Measurements from ENCODE around the gene MYO1C.
"Not testable (repeated sequence)": the region's sequence is repeated elsewhere in the genome, so short reads cannot be mapped to it uniquely, and the experiment has no call there.

MYO1C gene

DNA sequence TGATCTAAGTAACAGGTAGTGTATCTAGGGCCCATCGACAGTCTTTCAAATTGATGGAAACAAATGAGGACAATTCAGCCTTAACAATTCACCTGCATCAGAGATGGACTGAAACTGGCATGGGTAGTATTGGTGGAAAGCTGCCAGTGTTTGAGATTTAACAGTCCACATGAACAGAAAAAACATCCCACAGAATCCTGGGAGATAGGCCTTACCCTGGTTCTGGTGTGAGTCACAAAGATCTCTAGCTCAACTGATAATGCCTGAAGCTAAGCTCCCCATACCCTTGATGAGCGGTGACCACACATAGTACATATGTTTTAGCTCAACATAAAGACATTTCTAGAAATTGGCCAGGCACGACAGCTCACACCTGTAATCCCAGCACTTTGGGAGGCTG lies 58.3 kb downstream of the MYO1C start:
- DNase-seq, result no peak
- no peaks in the 10 kb centered on the region for H3K9me3 ChIP-seq (ENCODE audit: control insufficient read depth, low read length)
- no peak overlapping the region for H3K27ac ChIP-seq (ENCODE audit: insufficient read depth, low read length, poor library complexity, severe bottlenecking)
- no peak overlapping the region for H3K4me3 ChIP-seq (ENCODE audit: insufficient read depth, low read depth, low read length, poor library complexity, severe bottlenecking)
- H3K4me1 ChIP-seq (ENCODE audit: control insufficient read depth, insufficient read depth, low read length, poor library complexity, severe bottlenecking), result no peaks in the 10 kb centered on the region
- H3K27me3 ChIP-seq (replicated peaks; ENCODE audit: control insufficient read depth, insufficient read depth, low read length, poor library complexity, severe bottlenecking), result no peaks in the 10 kb centered on the region
- peaks cover 26% of the 10 kb centered on the region for H3K36me3 ChIP-seq (ENCODE audit: control insufficient read depth, insufficient read depth, low read length)

DNA sequence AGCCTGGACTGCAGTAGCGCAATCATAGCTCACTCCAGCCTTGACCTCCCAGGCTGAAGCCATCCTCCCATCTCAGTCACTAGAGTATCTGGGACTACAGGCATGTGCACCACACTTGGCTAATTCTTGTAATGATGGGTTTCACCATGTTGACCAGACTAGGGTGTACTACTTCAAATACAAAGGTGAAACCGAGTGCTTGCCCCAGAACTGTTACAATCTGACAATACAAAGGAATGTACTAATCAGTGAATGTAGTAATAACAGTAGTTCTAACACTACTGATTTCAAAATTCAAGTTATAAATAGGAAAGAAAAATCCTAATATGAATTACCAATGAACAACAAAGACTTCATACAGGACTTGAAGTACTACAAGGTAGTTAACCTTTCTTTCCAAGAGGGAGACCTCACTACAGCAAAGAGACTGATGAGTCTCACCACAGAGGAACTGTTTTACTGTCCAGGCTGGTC lies 60.8 kb downstream of the MYO1C start:
- Histone ChIP-seq H3K27me3 (replicated peaks; ENCODE audit: control insufficient read depth, insufficient read depth, low read length, poor library complexity, severe bottlenecking) (no peaks in the 10 kb centered on the region), H3K36me3 (ENCODE audit: control insufficient read depth, insufficient read depth, low read length) (peaks cover 23% of the 10 kb centered on the region), H3K27ac (ENCODE audit: insufficient read depth, low read length, poor library complexity, severe bottlenecking) (no peak overlapping the region), H3K9me3 (ENCODE audit: control insufficient read depth, low read length) (no peaks in the 10 kb centered on the region), H3K4me1 (ENCODE audit: control insufficient read depth, insufficient read depth, low read length, poor library complexity, severe bottlenecking) (no peaks in the 10 kb centered on the region), H3K4me3 (ENCODE audit: insufficient read depth, low read depth, low read length, poor library complexity, severe bottlenecking) (no peak overlapping the region)
- no peak for DNase-seq

DNA sequence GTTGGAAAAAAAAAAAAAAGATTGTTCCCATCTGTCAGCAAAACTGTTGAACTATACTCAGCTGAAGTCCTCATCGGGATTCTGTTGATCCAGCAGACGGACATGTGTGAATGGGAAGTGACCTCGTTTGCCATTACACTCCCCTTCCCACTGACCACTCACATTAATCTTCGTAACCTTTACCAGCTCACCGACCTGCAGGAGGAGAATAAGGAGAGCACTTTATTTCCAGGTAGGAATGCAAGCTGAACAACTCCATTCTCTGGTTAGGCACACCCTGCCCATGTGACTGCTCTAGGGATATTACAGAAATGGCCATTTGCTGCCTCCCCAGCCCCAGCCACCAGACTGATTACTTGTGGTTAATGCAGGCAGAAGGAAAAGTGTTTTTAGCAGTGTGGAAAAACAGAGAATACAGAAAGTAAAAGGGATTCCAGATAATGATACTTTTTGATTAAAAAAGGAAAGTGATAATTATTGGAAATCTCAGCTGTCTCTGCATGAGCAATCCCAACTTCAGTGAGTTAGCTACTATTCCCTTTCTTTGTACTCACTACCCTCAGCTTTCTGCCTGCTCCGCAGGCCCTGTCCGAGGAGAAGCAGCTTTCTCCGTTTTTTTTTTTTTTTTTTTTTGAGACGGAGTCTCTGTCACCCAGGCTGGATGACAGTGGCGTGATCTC lies 68.9 kb downstream of the MYO1C start:
- no peaks in the 10 kb centered on the region for H3K4me1 ChIP-seq (ENCODE audit: control insufficient read depth, insufficient read depth, low read length, poor library complexity, severe bottlenecking)
- H3K27me3 ChIP-seq (replicated peaks; ENCODE audit: control insufficient read depth, insufficient read depth, low read length, poor library complexity, severe bottlenecking), result no peaks in the 10 kb centered on the region
- H3K4me3 ChIP-seq (ENCODE audit: insufficient read depth, low read depth, low read length, poor library complexity, severe bottlenecking), result no peak overlapping the region
- no peaks in the 10 kb centered on the region for H3K9me3 ChIP-seq (ENCODE audit: control insufficient read depth, low read length)
- DNase-seq, result no peak
- H3K27ac ChIP-seq (ENCODE audit: insufficient read depth, low read length, poor library complexity, severe bottlenecking), result no peak overlapping the region
- peaks cover 27% of the 10 kb centered on the region for H3K36me3 ChIP-seq (ENCODE audit: control insufficient read depth, insufficient read depth, low read length)

DNA sequence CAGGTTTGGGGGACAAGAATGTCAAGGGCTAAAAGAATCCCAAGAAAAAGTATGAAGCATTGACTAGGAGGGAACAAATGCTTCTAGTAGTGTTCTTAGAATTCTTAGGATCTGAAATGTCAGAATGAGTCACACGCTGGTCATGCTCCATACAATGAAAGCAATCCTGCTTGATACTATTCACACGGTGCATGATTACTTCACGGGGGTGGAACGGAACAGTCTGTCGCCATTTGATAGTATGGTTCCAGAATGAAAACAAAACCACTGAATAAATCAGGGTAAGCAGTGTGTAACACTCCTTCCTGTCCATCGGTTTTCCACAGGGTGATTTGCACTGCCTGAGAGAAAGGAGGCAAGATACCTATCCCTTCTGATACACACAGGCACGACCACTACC lies 69.6 kb downstream of the MYO1C start:
- no peak for DNase-seq

DNA sequence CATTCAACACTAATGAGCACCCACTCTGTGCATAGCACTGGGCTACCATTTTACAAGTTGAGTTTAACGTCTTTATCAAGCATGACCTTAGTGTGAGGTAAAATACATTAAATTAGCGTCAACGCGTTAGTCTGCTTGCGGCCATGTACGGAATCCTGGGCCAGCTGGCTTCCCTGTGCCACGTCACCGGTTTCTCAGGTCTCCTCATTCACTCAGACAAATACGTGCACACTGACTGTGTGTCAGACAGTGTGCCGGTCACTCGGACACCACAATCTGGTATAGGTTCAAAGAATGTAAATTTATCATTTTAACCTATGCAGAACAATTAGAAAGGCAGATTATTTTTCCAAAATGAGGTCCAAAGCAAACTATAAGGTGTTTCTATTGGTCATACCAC lies 71.0 kb downstream of the MYO1C start:
- H3K4me3 ChIP-seq (ENCODE audit: insufficient read depth, low read depth, low read length, poor library complexity, severe bottlenecking), result no peak overlapping the region
- H3K36me3 ChIP-seq (ENCODE audit: control insufficient read depth, insufficient read depth, low read length), result peaks cover 27% of the 10 kb centered on the region
- DNase-seq, result no peak
- no peaks in the 10 kb centered on the region for H3K9me3 ChIP-seq (ENCODE audit: control insufficient read depth, low read length)
- H3K27me3 ChIP-seq (replicated peaks; ENCODE audit: control insufficient read depth, insufficient read depth, low read length, poor library complexity, severe bottlenecking), result no peaks in the 10 kb centered on the region
- H3K27ac ChIP-seq (ENCODE audit: insufficient read depth, low read length, poor library complexity, severe bottlenecking), result no peak overlapping the region
- no peaks in the 10 kb centered on the region for H3K4me1 ChIP-seq (ENCODE audit: control insufficient read depth, insufficient read depth, low read length, poor library complexity, severe bottlenecking)

More for the DNA sequence above, 69.6 kb downstream of the MYO1C start:
- peaks cover 27% of the 10 kb centered on the region for H3K36me3 ChIP-seq (ENCODE audit: control insufficient read depth, insufficient read depth, low read length)
- no peak overlapping the region for H3K4me3 ChIP-seq (ENCODE audit: insufficient read depth, low read depth, low read length, poor library complexity, severe bottlenecking)
- H3K27me3 ChIP-seq (replicated peaks; ENCODE audit: control insufficient read depth, insufficient read depth, low read length, poor library complexity, severe bottlenecking), result no peaks in the 10 kb centered on the region
- H3K9me3 ChIP-seq (ENCODE audit: control insufficient read depth, low read length), result no peaks in the 10 kb centered on the region
- H3K27ac ChIP-seq (ENCODE audit: insufficient read depth, low read length, poor library complexity, severe bottlenecking), result no peak overlapping the region
- no peaks in the 10 kb centered on the region for H3K4me1 ChIP-seq (ENCODE audit: control insufficient read depth, insufficient read depth, low read length, poor library complexity, severe bottlenecking)

DNA sequence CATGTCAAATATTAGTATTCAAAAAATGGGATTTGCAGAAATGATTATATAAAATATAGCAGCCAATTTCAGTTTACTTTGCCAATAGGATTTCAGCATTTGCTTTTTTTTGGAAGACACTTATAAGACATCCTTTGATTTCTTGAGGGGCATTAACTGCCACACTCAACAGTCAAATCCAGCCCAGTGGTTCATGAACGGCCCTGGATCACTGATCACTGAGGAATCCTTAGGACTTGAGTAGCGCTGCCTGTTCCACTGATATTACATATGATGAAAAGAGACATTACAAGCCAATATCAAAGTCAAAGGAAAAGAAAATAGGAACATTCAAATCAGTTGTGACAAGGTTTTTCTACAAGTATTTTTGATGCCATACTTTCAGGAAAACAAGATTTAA lies 71.5 kb downstream of the MYO1C start:
- DNase-seq, result no peak
- H3K36me3 ChIP-seq (ENCODE audit: control insufficient read depth, insufficient read depth, low read length), result peaks cover 27% of the 10 kb centered on the region

DNA sequence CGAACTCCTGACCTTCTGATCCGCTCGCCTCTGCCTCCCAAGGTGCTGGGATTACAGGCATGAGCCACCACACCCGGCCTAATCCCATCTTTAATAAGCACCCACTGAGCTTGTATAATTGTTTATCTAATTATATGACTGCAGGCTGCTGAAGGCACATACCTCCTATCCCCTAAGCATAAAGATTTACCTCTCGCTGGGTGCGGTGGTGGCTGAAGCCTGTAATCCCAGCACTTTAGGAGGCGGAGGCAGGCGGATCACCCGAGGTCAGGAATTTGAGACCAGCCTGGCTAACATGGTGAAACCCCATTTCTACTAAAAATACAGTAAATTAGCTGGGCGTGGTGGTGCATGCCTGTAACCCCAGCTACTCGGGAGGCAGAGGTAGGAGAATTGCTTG lies 72.3 kb downstream of the MYO1C start:
- Histone ChIP-seq H3K9me3 (ENCODE audit: control insufficient read depth, low read length) (no peaks in the 10 kb centered on the region), H3K4me3 (ENCODE audit: insufficient read depth, low read depth, low read length, poor library complexity, severe bottlenecking) (no peak overlapping the region), H3K36me3 (ENCODE audit: control insufficient read depth, insufficient read depth, low read length) (peaks cover 22% of the 10 kb centered on the region), H3K27me3 (replicated peaks; ENCODE audit: control insufficient read depth, insufficient read depth, low read length, poor library complexity, severe bottlenecking) (no peaks in the 10 kb centered on the region), H3K4me1 (ENCODE audit: control insufficient read depth, insufficient read depth, low read length, poor library complexity, severe bottlenecking) (no peaks in the 10 kb centered on the region), H3K27ac (ENCODE audit: insufficient read depth, low read length, poor library complexity, severe bottlenecking) (no peak overlapping the region)
- DNase-seq, result no peak

More for the DNA sequence above, 71.5 kb downstream of the MYO1C start:
- Histone ChIP-seq H3K4me3 (ENCODE audit: insufficient read depth, low read depth, low read length, poor library complexity, severe bottlenecking) (no peak overlapping the region), H3K4me1 (ENCODE audit: control insufficient read depth, insufficient read depth, low read length, poor library complexity, severe bottlenecking) (no peaks in the 10 kb centered on the region), H3K9me3 (ENCODE audit: control insufficient read depth, low read length) (no peaks in the 10 kb centered on the region), H3K27me3 (replicated peaks; ENCODE audit: control insufficient read depth, insufficient read depth, low read length, poor library complexity, severe bottlenecking) (no peaks in the 10 kb centered on the region), H3K27ac (ENCODE audit: insufficient read depth, low read length, poor library complexity, severe bottlenecking) (no peak overlapping the region)

DNA sequence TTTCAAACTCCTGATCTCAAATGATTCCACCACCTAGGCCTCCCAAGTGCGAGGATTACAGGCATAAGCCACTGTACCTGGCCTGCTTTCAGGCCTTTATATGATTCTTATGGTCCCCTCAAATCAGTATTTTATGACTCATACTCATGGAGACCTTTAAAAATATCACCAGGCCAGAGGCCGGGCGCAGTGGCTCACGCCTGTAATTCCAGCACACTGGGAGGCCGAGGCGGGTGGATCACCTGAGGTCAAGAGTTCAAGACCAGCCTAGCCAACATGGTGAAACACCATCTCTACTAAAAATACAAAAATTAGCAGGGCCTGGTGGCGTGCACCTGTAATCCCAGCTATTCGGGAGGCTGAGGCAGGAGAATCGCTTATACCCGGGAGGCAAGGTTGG lies 74.0 kb downstream of the MYO1C start:
- not testable (repeated sequence) for H3K27me3 ChIP-seq (replicated peaks; ENCODE audit: control insufficient read depth, insufficient read depth, low read length, poor library complexity, severe bottlenecking); H3K9me3 ChIP-seq (ENCODE audit: control insufficient read depth, low read length); DNase-seq; H3K4me1 ChIP-seq (ENCODE audit: control insufficient read depth, insufficient read depth, low read length, poor library complexity, severe bottlenecking); H3K27ac ChIP-seq (ENCODE audit: insufficient read depth, low read length, poor library complexity, severe bottlenecking); H3K4me3 ChIP-seq (ENCODE audit: insufficient read depth, low read depth, low read length, poor library complexity, severe bottlenecking)
- peaks cover 20% of the 10 kb centered on the region for H3K36me3 ChIP-seq (ENCODE audit: control insufficient read depth, insufficient read depth, low read length)

DNA sequence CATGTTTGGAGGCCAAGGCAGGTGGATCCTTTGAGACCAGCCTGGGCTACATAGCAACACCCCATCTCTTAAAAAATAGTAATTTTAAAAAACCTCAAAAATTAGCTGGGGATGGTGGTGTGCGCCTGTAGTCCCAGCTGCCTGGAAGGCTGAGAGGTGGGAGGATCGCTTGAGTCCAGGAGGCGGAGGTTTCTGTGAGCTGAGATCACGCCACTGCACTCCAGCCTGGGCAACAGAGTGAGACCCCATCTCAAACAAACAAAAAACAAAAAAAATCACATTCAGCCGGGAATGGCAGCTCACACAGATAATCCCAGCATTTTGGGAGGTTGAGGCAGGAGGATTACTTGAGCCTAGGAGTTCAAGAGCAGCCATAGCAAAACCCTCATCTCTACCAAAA lies 76.1 kb downstream of the MYO1C start:
- no peaks in the 10 kb centered on the region for H3K9me3 ChIP-seq (ENCODE audit: control insufficient read depth, low read length)
- H3K4me3 ChIP-seq (ENCODE audit: insufficient read depth, low read depth, low read length, poor library complexity, severe bottlenecking), result no peak overlapping the region
- no peaks in the 10 kb centered on the region for H3K4me1 ChIP-seq (ENCODE audit: control insufficient read depth, insufficient read depth, low read length, poor library complexity, severe bottlenecking)
- peaks cover 5% of the 10 kb centered on the region for H3K36me3 ChIP-seq (ENCODE audit: control insufficient read depth, insufficient read depth, low read length)
- no peak overlapping the region for H3K27ac ChIP-seq (ENCODE audit: insufficient read depth, low read length, poor library complexity, severe bottlenecking)
- DNase-seq, result no peak
- H3K27me3 ChIP-seq (replicated peaks; ENCODE audit: control insufficient read depth, insufficient read depth, low read length, poor library complexity, severe bottlenecking), result no peaks in the 10 kb centered on the region

DNA sequence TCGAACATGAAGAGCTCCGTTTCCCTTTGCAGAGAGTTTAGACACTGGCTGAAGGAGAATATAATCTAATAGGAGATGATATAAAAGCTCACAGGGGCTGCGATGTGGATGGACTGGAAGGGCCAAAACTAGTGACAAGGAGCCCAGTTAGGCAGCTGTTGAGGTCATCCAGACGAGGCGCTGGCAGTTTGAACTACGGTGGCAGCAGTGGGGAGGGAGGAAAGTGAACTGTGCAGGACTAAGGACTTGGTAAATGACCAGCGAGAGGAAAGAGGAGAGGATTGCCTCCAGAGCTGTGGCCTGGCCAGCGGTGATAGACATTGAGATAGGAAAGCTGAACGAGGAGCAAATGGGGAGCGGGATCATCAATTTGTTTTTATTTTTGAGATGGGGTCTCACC lies 77.9 kb downstream of the MYO1C start:
- DNase-seq, result no peak
- no peaks in the 10 kb centered on the region for H3K36me3 ChIP-seq (ENCODE audit: control insufficient read depth, insufficient read depth, low read length)
- no peak overlapping the region for H3K27ac ChIP-seq (ENCODE audit: insufficient read depth, low read length, poor library complexity, severe bottlenecking)
- no peaks in the 10 kb centered on the region for H3K4me1 ChIP-seq (ENCODE audit: control insufficient read depth, insufficient read depth, low read length, poor library complexity, severe bottlenecking)
- no peaks in the 10 kb centered on the region for H3K9me3 ChIP-seq (ENCODE audit: control insufficient read depth, low read length)
- H3K4me3 ChIP-seq (ENCODE audit: insufficient read depth, low read depth, low read length, poor library complexity, severe bottlenecking), result no peak overlapping the region
- no peaks in the 10 kb centered on the region for H3K27me3 ChIP-seq (replicated peaks; ENCODE audit: control insufficient read depth, insufficient read depth, low read length, poor library complexity, severe bottlenecking)

Measured in effector memory CD4-positive, alpha-beta T cell (primary cell).